GM12878 (cell line): ENCODE measurements around the gene GOLGA6L7. TPM values are rescaled to one million over a fixed set of nuclear protein-coding genes. Genes with fewer than 3 reads are reported as not detected.
"Not testable (repeated sequence)": the region's sequence is repeated elsewhere in the genome, so short reads cannot be mapped to it uniquely, and the experiment has no call there.

ENCODE experiments used
- ATAC-seq: fragments of 200-7000 bp; cut with Tn5 transposase; 3 replicates; pipeline ENCODE4 v1.9.1; 2020; ENCODE audit warnings: mild to moderate bottlenecking, moderate library complexity
- BruUV-seq: library from RNA; stranded (reverse); fragments of 400-500 nt; replicated peaks from 2 replicates; lab custom pipeline; 2021; lab: Mats Ljungman, UMichigan
- CTCF ChIA-PET: fragments of 300-600 bp; sonication (Branson Sonifier 250); formaldehyde crosslinking; extraction: SDS; loops from one replicate; lab custom pipeline; 2021; ENCODE audit warnings: inconsistent platforms; lab: Yijun Ruan, JAX
- POLR2A ChIA-PET: fragments of 350-600 bp; formaldehyde crosslinking; extraction: SDS; loops from one replicate; lab custom pipeline; 2021; ENCODE audit warnings: inconsistent platforms; lab: Charles Lee
- RAD21 ChIA-PET: fragments of 300-600 bp; sonication (Branson Sonifier 250); formaldehyde crosslinking; loops from one replicate; lab custom pipeline; 2023; ENCODE audit warnings: antibody characterized with exemption; ENCODE audit not compliant: unreplicated experiment; lab: Charles Lee
- SMC1A ChIA-PET: fragments of 300-600 bp; sonication (Branson Sonifier 250); formaldehyde crosslinking; loops from one replicate; lab custom pipeline; 2023; ENCODE audit not compliant: unreplicated experiment, uncharacterized antibody; lab: Charles Lee
- DNase-seq: peaks from one replicate; pipeline ENCODE4 v3.0.0-alpha.2; 2011; ENCODE audit warnings: low read depth, low spot score
- FAIRE-seq: peaks from 3 replicates; lab custom pipeline; 2011; peaks lifted over from hg19 to GRCh38; lab: Jason Lieb, UNC
- H2AFZ ChIP-seq: 2 replicates; pipeline ENCODE4 v1.6.0; 2011; ENCODE audit warnings: low read depth, low read length, control low read depth; ENCODE audit not compliant: control insufficient read depth
- H3K27ac ChIP-seq: 2 replicates; pipeline ENCODE4 v1.5.1; 2011; ENCODE audit warnings: control low read depth; ENCODE audit not compliant: control insufficient read depth, insufficient read depth
- H3K27me3 ChIP-seq, 2 experiments: replicated peaks in 1 of 2; 2 replicates each; pipeline versions ENCODE4 v1.6.0 to v1.6.1; 2011; ENCODE audit warnings: low read length in 1 of 2; ENCODE audit not compliant: control insufficient read depth in 2 of 2, insufficient read depth in 2 of 2
- H3K36me3 ChIP-seq, 2 experiments: 2 replicates each; pipeline ENCODE4 v1.5.1; 2011; ENCODE audit warnings: low read length in 1 of 2; ENCODE audit not compliant: control insufficient read depth in 2 of 2, insufficient read depth in 2 of 2
- H3K4me1 ChIP-seq: 2 replicates; pipeline ENCODE4 v1.6.1; 2011; ENCODE audit warnings: mild to moderate bottlenecking, low read length, moderate library complexity, mixed read lengths; ENCODE audit not compliant: control insufficient read depth, insufficient read depth
- H3K4me2 ChIP-seq: 2 replicates; pipeline ENCODE4 v1.6.0; 2011; ENCODE audit warnings: control low read depth; ENCODE audit not compliant: control insufficient read depth, insufficient read depth
- H3K4me3 ChIP-seq: fragments of 200-600 bp; sonication (generic); 2 replicates; pipeline ENCODE4 v1.5.1; 2016
- H3K79me2 ChIP-seq: 2 replicates; pipeline ENCODE4 v1.6.0; 2011; ENCODE audit warnings: low read length; ENCODE audit not compliant: control insufficient read depth, insufficient read depth
- H3K9ac ChIP-seq: 2 replicates; pipeline ENCODE4 v1.8.0; 2011; ENCODE audit warnings: low read length, control low read depth, mixed read lengths; ENCODE audit not compliant: control insufficient read depth, insufficient read depth
- H3K9me3 ChIP-seq: replicated peaks from 3 replicates; pipeline ENCODE4 v1.5.1; 2011; ENCODE audit warnings: mild to moderate bottlenecking, low read length; ENCODE audit not compliant: control insufficient read depth, insufficient read depth
- H4K20me1 ChIP-seq: 2 replicates; pipeline ENCODE4 v1.6.0; 2011; ENCODE audit not compliant: control insufficient read depth, insufficient read depth
- WGBS: methylation state at CpG from one replicate; pipeline ENCODE4 v1.1.6; 2016; ENCODE audit warnings: low lambda C conversion rate; ENCODE audit not compliant: insufficient replicate concordance, insufficient coverage; ENCODE audit errors: missing lambda C conversion rate; 5-methylcytosine and 5-hydroxymethylcytosine counted together
- in situ Hi-C: fragments of 300-500 bp; cut with MboI; formaldehyde crosslinking; loops from 9 replicates; pipeline ENCODE4 v1.14.3; 2018; ENCODE audit warnings: mixed read lengths
- intact Hi-C: fragments of 100-400 bp; cut with micrococcal nuclease; formaldehyde crosslinking; loops from one replicate; pipeline ENCODE4 v1.14.2; 2022; ENCODE audit not compliant: unreplicated experiment
- polyA plus RNA-seq, 11 experiments: library from polyadenylated mRNA; depleted of rRNA in 4 of 11; unstranded in 6 of 11; stranded (reverse) in 5 of 11; fragments of >200 nt; fragmentation: Nextera tagmentation in 4 of 11; fragmentation: Illumina TruSeq in 1 of 11; extraction: Ambion mirVana in 4 of 11; extraction: Trizol in 1 of 11; gene quantifications; 1 replicate in 1 of 11; 2 replicates in 10 of 11; pipeline versions ENCODE4 v1.2.1 to v1.2.3, GENCODE V29; 2011 to 2016; ENCODE audit warnings: inconsistent platforms in 2 of 11, missing spikeins in 2 of 11, low read depth in 1 of 11
- total RNA-seq, 4 experiments: library from RNA; depleted of rRNA in 3 of 4; stranded (reverse); fragments of >200 nt in 3 of 4; fragmentation: Illumina TruSeq in 1 of 4; extraction: Trizol in 1 of 4; gene quantifications; 2 replicates each; pipeline versions ENCODE4 v1.2.1 to v1.2.3, GENCODE V29; 2013 to 2021

Gene GOLGA6L7
- total and polyA plus RNA-seq, 10 of the 15 experiments (the other 5 are each of a cell fraction or from before 2014, with no cell fraction given): not detected

GRCh38 chr15:28847959-28848358, 485 bp downstream of the GOLGA6L7 start:
- H3K4me2 ChIP-seq, H3K36me3 ChIP-seq, RAD21 ChIA-PET, H3K9ac ChIP-seq, in situ Hi-C loops, H4K20me1 ChIP-seq, H2AFZ ChIP-seq, SMC1A ChIA-PET, H3K4me1 ChIP-seq, FAIRE-seq, H3K27me3 ChIP-seq, H3K9me3 ChIP-seq, H3K4me3 ChIP-seq, CTCF ChIA-PET, H3K27ac ChIP-seq, intact Hi-C loops, H3K79me2 ChIP-seq, DNase-seq, POLR2A ChIA-PET, ATAC-seq, BruUV-seq: not testable (repeated sequence)
- WGBS: 48% methylated on average over 6 of the region's 9 CpGs

GRCh38 chr15:28847247-28847646, 1.2 kb downstream of the GOLGA6L7 start:
- H3K9ac ChIP-seq, H3K36me3 ChIP-seq, FAIRE-seq, H3K27me3 ChIP-seq, DNase-seq, RAD21 ChIA-PET, H4K20me1 ChIP-seq, intact Hi-C loops, SMC1A ChIA-PET, H3K4me2 ChIP-seq, H3K27ac ChIP-seq, H2AFZ ChIP-seq, H3K4me1 ChIP-seq, BruUV-seq, H3K4me3 ChIP-seq, H3K9me3 ChIP-seq, H3K79me2 ChIP-seq, in situ Hi-C loops, CTCF ChIA-PET, POLR2A ChIA-PET: not testable (repeated sequence)
- peak; percentile 99 for ATAC-seq
- WGBS: 13% methylated on average over 5 of the region's 5 CpGs

GRCh38 chr15:28844147-28844546, 4.3 kb downstream of the GOLGA6L7 start:
- H3K27me3 ChIP-seq, RAD21 ChIA-PET, BruUV-seq, H3K36me3 ChIP-seq, SMC1A ChIA-PET, H3K4me1 ChIP-seq, H3K9me3 ChIP-seq, H3K9ac ChIP-seq, H3K4me3 ChIP-seq, H2AFZ ChIP-seq, ATAC-seq, in situ Hi-C loops, H3K27ac ChIP-seq, intact Hi-C loops, CTCF ChIA-PET, H3K4me2 ChIP-seq, H4K20me1 ChIP-seq, POLR2A ChIA-PET, DNase-seq, H3K79me2 ChIP-seq, FAIRE-seq: not testable (repeated sequence)
- WGBS: 47% methylated on average over 3 of the region's 14 CpGs

- H3K9ac ChIP-seq, RAD21 ChIA-PET, H2AFZ ChIP-seq, DNase-seq, H3K36me3 ChIP-seq, H4K20me1 ChIP-seq, SMC1A ChIA-PET, intact Hi-C loops, FAIRE-seq, H3K4me3 ChIP-seq, POLR2A ChIA-PET, H3K27me3 ChIP-seq, CTCF ChIA-PET, BruUV-seq, H3K27ac ChIP-seq, ATAC-seq, H3K4me2 ChIP-seq, H3K4me1 ChIP-seq, H3K79me2 ChIP-seq, in situ Hi-C loops, H3K9me3 ChIP-seq: not testable (repeated sequence)
- WGBS: 69% methylated on average over 12 of the region's 12 CpGs
These were observed 4.9 kb downstream of the GOLGA6L7 start for GRCh38 chr15:28843520-28843919.
